Adrenal gland (tissue), 5 donors: Measurements from ENCODE around the gene WDR74.

Source experiments
- POLR2A ChIP-seq, 2 donors: fragments of 450-650 bp; IDR thresholded peaks; one replicate each; pipeline ENCODE4 v1.6.1; 2017; ENCODE audit warnings: antibody characterized with exemption in 2 of 2, mild to moderate bottlenecking in 2 of 2, moderate library complexity in 1 of 2
- TF ChIP-seq, protein P1 (sequence below), 6 experiments: fragments of 450-650 bp in 4 of 6; fragments of 200-600 bp in 2 of 6; sonication (generic) in 1 of 6; IDR thresholded peaks; 1 replicate in 5 of 6; 2 replicates in 1 of 6; pipeline versions ENCODE4 v1.5.1 to v1.8.0; 2016 to 2021; ENCODE audit warnings: antibody characterized with exemption in 6 of 6, mild to moderate bottlenecking in 2 of 6, moderate library complexity in 1 of 6
- donor health status: DM: no; HTN: no; CAD: no.

DNA sequence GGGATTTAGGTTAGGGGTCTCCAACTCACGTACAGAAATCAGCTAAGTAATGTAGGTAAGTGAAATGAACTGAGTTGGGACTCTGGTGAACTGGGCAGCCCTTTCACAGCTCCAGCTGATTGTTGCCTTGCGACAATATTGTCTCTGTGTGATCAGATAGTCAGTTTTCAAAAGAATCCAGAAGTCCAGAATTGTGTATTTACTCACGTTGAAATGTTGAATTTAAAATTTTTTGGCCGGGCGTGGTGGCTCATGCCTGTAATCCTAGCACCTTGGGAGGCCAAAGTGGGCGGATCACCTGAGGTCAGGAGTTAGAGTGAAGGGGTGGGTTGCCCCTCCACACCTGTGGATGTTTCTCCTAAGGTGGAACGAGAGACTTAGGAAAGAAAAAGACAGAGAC, 18.8 kb upstream of the WDR74 start:
- TF ChIP-seq, protein P1, sequence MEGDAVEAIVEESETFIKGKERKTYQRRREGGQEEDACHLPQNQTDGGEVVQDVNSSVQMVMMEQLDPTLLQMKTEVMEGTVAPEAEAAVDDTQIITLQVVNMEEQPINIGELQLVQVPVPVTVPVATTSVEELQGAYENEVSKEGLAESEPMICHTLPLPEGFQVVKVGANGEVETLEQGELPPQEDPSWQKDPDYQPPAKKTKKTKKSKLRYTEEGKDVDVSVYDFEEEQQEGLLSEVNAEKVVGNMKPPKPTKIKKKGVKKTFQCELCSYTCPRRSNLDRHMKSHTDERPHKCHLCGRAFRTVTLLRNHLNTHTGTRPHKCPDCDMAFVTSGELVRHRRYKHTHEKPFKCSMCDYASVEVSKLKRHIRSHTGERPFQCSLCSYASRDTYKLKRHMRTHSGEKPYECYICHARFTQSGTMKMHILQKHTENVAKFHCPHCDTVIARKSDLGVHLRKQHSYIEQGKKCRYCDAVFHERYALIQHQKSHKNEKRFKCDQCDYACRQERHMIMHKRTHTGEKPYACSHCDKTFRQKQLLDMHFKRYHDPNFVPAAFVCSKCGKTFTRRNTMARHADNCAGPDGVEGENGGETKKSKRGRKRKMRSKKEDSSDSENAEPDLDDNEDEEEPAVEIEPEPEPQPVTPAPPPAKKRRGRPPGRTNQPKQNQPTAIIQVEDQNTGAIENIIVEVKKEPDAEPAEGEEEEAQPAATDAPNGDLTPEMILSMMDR (IDR thresholded peaks at IDR 0.05): no peak
- no peak for TF ChIP-seq POLR2A (IDR thresholded peaks at IDR 0.05)
